ENCODE results near the gene ZNF100. TPM values are rescaled to one million over a fixed set of nuclear protein-coding genes. Genes with fewer than 3 reads are reported as not detected.
"Not testable (repeated sequence)": the region's sequence is repeated elsewhere in the genome, so short reads cannot be mapped to it uniquely, and the experiment has no call there.

Gene ZNF100
- total RNA-seq, 2 donors from 2014 or later = 4.3 to 6.2 TPM

GRCh38 chr19:21709464-21709863, 57.9 kb downstream of the ZNF100 start:
- Histone ChIP-seq H3K36me3 (replicated peaks in 1 of 2; ENCODE audit: insufficient read depth in 1 of 2, low read depth in 2 of 2) (no peaks in the 10 kb centered on the region), H3K9me3 (no peaks in the 10 kb centered on the region), H3K27me3 (no peaks in the 10 kb centered on the region), H3K27ac (no peak overlapping the region), H3K4me1 (no peaks in the 10 kb centered on the region), H3K4me3 (no peak overlapping the region)
- no peak for TF ChIP-seq POLR2A (IDR thresholded peaks at IDR 0.05)
- TF ChIP-seq, protein P1, sequence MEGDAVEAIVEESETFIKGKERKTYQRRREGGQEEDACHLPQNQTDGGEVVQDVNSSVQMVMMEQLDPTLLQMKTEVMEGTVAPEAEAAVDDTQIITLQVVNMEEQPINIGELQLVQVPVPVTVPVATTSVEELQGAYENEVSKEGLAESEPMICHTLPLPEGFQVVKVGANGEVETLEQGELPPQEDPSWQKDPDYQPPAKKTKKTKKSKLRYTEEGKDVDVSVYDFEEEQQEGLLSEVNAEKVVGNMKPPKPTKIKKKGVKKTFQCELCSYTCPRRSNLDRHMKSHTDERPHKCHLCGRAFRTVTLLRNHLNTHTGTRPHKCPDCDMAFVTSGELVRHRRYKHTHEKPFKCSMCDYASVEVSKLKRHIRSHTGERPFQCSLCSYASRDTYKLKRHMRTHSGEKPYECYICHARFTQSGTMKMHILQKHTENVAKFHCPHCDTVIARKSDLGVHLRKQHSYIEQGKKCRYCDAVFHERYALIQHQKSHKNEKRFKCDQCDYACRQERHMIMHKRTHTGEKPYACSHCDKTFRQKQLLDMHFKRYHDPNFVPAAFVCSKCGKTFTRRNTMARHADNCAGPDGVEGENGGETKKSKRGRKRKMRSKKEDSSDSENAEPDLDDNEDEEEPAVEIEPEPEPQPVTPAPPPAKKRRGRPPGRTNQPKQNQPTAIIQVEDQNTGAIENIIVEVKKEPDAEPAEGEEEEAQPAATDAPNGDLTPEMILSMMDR (IDR thresholded peaks at IDR 0.05) = no peak
- intact Hi-C loops (cut with DNase I) = no loop called here
- WGBS, 2 donors = 89 to 90% methylated on average over 16 to 23 of the region's 24 CpGs
- ATAC-seq = no peak
- no peak for DNase-seq

DNA sequence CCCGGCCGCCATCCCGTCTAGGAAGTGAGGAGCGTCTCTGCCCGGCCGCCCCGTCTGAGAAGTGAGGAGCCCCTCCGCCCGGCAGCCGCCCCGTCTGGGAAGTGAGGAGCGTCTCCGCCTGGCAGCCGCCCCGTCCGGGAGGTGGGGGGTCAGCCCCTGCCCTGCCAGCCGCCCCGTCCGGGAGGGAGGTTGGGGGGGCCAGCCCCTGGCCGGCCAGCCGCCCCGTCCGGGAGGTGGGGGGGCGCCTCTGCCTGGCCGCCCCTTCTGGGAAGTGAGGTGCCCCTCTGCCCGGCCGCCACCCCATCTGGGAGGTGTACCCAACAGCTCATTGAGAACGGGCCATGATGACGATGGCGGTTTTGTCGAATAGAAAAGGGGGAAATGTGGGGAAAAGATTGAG, 59.5 kb downstream of the ZNF100 start:
- intact Hi-C loops (cut with DNase I); H3K4me3 ChIP-seq; DNase-seq; H3K27me3 ChIP-seq; H3K9me3 ChIP-seq; H3K4me1 ChIP-seq; H3K27ac ChIP-seq; H3K36me3 ChIP-seq (replicated peaks in 1 of 2; ENCODE audit: insufficient read depth in 1 of 2, low read depth in 2 of 2); ATAC-seq: not testable (repeated sequence)
- 92 to 99% methylated on average over 7 to 8 of the region's 31 CpGs for WGBS, 2 donors

GRCh38 chr19:21707065-21707464, 60.3 kb downstream of the ZNF100 start:
- Histone ChIP-seq H3K4me3 (no peak overlapping the region), H3K27me3 (no peaks in the 10 kb centered on the region), H3K27ac (no peak overlapping the region), H3K9me3 (no peaks in the 10 kb centered on the region), H3K4me1 (no peaks in the 10 kb centered on the region), H3K36me3 (replicated peaks in 1 of 2; ENCODE audit: insufficient read depth in 1 of 2, low read depth in 2 of 2) (no peaks in the 10 kb centered on the region)
- WGBS, 2 donors = 92 to 97% methylated on average over 4 of the region's 4 CpGs
- intact Hi-C loops (cut with DNase I) = no loop called here
- DNase-seq = no peak
- TF ChIP-seq, protein P1 (IDR thresholded peaks at IDR 0.05) = no peak
- no peak for TF ChIP-seq POLR2A (IDR thresholded peaks at IDR 0.05)
- no peak for ATAC-seq

GRCh38 chr19:21705393-21705792, 62.0 kb downstream of the ZNF100 start:
- WGBS, 2 donors = 36 to 50% methylated on average over 1 of the region's 1 CpG
- H3K27ac ChIP-seq = no peak overlapping the region
- DNase-seq (no peak), ATAC-seq (no peak)
- peaks cover under 1% of the 10 kb centered on the region for H3K4me1 ChIP-seq
- intact Hi-C loops (cut with DNase I) = no loop called here
- no peaks in the 10 kb centered on the region for H3K36me3 ChIP-seq (replicated peaks in 1 of 2; ENCODE audit: insufficient read depth in 1 of 2, low read depth in 2 of 2)
- TF ChIP-seq, protein P1 (IDR thresholded peaks at IDR 0.05) = no peak
- no peak for TF ChIP-seq POLR2A (IDR thresholded peaks at IDR 0.05)
- no peak overlapping the region for H3K4me3 ChIP-seq
- H3K27me3 ChIP-seq = no peaks in the 10 kb centered on the region
- H3K9me3 ChIP-seq = no peaks in the 10 kb centered on the region

- no peak for DNase-seq
- Histone ChIP-seq H3K27me3 (no peaks in the 10 kb centered on the region), H3K27ac (no peak overlapping the region), H3K36me3 (replicated peaks in 1 of 2; ENCODE audit: insufficient read depth in 1 of 2, low read depth in 2 of 2) (no peaks in the 10 kb centered on the region), H3K4me1 (peaks cover 5% of the 10 kb centered on the region), H3K4me3 (no peak overlapping the region), H3K9me3 (no peaks in the 10 kb centered on the region)
- WGBS, 2 donors = 39 to 52% methylated on average over 3 of the region's 3 CpGs
- no peak for ATAC-seq
- TF ChIP-seq POLR2A (IDR thresholded peaks at IDR 0.05) = no peak
- TF ChIP-seq, protein P1 (IDR thresholded peaks at IDR 0.05) = no peak
- intact Hi-C loops (cut with DNase I) = no loop called here
Measured at GRCh38 chr19:21704320-21704719, 63.1 kb downstream of the ZNF100 start.
